HG03442 (cell line): Measurements from ENCODE around the gene KIAA1671.

Experiments used
- ATAC-seq: cut with Tn5 transposase; IDR thresholded peaks from one replicate; pipeline ENCODE4 v1.9.1; 2021; ENCODE audit warnings: mild to moderate bottlenecking, moderate library complexity; ENCODE audit not compliant: unreplicated experiment

The KIAA1671 gene

DNA sequence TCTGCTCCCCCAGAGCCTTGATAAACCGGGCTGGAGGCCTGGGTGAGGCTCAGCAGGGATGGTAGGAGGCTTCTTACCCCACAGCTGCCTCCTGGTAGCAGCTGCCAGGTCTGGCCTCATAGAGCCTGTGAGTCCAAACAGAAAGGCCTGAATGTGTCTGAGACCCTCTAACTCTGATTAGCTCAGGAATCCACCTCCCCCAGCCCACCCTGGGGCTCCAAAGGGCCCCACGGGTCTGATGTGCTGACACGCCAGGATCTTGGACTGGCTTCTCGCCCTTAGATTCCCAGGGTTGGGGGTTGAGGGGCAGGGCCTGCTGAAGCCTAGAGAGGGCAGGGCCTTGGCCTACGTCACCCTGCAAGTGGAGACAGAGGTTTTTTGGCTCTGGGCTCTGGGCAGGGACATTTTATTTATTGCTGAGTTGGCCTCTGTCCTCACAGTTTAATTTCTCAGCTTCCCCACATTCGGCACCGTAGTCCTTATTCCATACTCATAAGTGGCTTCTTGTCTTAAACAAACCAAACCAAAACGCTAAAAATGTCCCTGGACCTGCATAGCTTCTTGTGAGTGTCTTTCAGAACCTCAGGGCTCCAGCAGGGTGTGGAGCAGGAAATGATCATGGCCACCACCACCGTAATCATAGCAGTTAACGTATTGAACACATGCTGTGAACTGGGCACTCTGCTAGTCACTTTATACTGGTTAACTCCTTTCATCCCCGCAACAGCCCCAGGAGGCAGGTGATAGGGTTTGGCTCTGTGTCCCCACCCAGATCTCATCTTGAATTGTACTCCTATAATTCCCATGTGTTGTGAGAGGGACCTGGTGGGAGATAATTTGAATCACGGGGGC is 25.1 kb downstream of the KIAA1671 start:
- no peak for ATAC-seq

DNA sequence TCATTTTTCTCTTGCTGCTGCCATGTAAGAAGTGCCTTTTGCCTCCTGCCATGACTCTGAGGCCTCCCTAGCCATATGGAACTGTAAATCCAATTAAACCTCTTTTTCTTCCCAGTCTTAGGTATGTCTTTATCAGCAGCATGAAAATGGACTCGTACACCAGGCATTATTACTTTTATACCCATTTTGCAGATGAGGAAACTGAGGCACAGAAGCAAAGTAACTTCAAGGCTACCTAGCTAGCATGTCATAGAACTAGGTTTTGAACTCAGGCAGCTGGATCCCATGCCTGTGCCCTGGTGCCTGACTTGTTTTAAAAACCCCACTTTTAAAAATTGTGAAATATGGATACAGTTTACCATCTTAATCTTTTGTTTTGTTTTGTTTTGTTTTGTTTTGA is 25.8 kb downstream of the KIAA1671 start:
- ATAC-seq, result no peak

DNA sequence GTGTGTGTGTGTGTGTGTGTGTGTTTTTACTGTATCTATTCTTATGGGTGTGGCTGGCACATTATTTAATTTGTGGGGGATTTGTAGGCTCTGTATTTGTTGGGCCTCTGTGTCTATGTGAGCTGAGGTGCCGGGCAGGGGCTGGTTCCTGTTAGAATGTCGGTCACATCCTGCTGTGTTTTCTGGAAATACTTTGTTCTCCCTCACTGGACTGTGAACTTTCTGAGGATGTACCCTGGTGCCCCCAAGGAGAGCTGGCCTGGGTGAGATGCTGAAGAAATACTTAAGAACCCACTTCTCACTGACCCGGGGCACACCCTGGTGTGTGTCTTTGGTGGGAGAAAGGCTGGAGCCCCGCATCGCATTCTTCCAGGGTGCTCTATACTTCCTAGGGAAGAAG is 28.6 kb downstream of the KIAA1671 start:
- ATAC-seq, result no peak

DNA sequence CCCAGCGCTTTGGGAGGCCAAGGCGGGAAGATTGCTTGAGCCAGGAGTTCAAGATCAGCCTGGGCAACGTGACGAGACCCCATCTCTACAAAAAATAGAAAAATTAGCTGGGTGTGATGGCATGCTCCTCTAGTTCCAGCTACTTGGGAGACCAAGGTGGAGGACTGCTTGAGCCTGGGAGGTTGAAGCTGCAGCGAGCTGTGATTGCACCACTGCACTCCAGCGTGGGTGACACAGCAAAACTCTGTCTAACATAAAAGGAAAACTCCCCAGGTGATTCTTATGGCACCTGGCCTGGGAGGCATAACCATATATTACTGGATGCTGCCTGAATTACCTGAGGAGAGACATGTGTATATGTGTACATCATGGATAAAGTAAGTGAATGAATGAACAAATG is 29.1 kb downstream of the KIAA1671 start:
- no peak for ATAC-seq

DNA sequence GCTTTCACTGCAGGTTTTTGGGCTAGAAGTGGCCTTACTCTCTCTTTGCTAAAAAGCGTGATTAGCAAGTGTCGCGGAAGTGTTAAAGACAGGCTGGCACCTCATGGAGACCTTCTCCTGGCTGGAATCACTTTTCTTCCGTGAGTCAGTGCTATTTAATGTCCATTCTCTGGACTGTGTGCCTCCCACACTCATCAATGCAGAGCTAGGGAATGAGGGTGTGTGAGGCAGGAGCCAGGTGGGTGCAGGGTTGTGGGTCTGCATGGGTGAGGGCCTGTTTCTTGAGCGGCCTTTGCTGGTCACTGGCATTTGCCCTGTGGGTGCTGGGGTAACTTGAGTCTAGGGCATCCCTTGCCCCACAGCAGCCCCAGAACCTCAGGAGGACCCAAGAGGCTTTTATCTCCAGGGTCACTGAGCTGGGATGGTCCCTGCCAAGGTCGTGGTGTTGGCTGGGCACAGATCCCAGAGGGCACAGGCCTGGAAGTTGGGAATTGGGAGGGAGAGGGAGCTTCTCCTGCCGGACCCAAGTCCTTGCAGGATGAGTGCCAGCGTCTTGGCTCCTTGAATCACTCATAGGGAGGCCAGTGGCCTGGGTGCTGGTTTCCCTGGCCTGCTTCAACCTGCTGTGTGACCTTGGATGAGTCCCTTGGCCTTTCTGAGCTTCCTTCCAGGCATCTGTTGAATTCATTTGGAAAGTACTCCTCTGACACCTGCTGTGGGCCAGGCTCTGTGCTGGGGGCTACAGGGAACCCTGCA is 30.0 kb downstream of the KIAA1671 start:
- ATAC-seq, result no peak

DNA sequence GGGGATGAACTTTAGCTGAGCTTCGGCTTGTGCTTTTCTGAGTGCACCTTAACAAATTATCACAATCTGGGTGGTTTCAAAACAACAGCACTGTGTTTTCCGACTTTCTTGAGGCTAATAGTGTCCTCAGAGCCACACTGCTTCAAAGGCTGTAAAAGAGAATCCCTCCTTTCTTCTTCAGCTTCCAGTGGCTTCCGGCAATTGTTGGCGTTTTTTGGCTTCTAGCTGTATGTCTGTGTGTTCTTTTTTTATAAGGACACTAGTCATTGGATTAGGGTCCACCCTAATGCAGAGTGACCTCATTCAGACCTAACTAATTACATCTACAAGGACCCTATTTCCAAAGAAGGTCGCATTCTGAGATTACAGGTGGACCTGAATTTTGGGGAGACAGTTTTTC is 30.6 kb downstream of the KIAA1671 start:
- no peak for ATAC-seq

DNA sequence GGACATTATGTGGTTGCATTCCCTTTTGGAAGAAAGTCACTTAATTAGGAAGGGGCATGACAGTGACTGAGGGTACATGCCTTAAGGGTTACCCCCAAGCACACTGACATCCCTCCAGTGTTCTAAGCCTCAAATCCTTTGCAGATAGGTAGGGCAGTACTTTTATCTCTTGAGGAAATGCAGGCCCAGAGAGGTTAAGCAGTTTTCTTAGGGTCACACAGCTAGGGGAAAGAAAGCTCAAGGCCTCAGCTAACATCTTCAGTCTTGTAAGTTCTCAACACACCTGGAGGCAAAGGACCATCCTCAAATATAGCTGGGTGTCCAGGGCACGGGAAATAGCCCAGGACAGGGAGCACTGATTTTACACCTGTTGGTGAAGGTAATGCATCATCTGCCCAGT is 31.6 kb downstream of the KIAA1671 start:
- no peak for ATAC-seq

DNA sequence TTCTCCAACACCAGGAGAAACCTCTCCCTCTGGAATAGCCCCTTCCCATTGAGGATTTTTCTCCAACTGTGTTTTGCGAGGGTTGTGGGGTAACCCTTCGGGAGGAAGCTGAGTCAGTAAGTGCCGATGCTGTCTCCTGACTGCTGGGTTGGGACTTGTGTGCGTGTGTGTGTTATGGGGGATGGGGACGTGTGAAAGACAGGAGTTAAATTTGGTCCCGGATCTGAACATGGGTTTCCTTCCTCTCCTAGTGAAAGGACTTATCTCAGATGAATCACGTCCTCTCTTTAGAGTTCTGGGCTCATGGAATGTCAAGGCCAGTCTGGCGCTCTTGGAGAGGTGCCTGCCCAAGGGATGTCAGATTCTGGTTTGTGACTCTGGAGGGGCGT is 33.3 kb downstream of the KIAA1671 start:
- ATAC-seq, result no peak

DNA sequence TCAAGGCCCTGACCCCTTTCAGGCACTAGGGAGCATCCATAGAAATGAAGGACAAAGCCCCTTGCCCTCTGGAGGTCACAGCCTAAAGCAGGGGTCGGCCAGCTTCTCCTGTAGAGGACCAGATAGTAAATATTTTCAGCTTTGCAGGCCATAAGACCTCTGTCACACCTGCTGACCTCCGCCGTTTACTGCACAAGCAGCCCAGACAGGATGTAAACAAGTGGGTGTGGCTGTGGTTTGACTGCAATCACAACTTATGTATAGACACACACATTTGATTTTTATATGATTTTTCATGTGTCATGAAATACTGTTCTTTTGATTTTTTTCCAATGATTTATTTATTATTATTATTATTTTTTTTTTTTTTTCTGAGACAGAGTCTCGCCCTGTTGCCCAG is 34.3 kb downstream of the KIAA1671 start:
- no peak for ATAC-seq

DNA sequence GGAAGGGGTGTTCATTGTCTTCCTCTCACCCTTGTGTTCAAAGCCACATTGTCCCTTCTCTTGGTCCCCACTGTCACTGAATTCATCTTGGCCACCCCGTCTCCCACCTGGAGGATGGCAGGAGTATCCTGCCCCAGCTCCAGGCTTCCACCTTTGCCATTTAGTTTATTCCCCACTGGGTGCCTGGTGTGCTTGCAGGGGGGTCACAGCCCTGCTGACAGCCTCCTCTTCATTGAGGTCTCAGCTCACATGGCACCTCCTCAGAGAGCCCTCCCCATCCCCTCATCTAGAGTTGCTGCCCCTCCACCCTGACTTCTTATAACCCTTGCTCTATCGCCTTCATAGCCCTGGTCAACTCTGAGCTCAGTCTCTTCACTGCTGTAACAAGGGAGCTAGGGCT is 36.6 kb downstream of the KIAA1671 start:
- ATAC-seq, result no peak

DNA sequence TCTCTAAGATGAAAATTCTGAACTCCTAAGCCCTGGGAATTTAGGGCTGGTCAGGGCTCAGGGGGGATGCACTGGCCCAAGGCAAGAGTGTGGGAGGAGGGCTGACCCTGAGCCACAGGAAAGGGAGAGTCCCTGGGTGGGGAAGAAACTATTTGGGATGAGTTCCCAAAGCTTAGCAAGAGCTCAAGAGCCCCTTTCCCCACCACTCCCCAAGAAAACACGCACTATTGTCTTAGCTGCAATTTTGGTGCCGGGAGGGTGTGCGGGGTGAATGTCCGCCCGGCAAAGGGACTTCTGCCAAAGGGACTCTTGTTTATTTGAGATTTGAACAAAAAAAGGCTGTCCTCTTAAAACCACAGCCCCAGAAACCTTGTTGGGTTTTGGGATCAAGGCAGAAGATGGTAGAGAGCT is 37.0 kb downstream of the KIAA1671 start:
- ATAC-seq, result no peak

DNA sequence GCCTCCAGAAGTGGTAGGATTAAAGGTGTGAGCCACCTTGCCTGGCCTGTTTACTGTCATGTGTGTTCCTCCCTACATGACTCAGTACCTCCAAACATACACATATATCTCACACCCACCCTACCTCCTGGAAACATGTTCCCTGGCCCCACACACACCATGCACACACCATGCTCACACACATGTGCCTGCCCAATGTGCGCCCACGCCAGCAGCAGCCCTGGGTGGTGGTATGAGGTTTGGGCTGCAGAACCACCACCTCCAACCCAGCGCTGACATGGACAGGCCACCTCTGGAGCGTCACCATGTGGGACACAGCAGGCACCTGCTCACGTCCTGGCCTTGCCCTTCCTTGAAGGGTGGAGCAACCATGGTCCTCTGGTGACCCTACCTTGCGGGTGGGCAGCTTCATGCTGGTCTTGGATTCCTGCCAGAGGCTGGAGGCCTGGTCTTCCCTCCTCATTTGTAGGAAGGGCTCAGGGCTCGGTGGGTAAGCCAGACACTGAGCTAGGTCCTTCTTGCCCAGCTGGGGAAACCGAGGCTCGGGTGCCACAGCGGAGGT is 37.9 kb downstream of the KIAA1671 start:
- ATAC-seq, result no peak

DNA sequence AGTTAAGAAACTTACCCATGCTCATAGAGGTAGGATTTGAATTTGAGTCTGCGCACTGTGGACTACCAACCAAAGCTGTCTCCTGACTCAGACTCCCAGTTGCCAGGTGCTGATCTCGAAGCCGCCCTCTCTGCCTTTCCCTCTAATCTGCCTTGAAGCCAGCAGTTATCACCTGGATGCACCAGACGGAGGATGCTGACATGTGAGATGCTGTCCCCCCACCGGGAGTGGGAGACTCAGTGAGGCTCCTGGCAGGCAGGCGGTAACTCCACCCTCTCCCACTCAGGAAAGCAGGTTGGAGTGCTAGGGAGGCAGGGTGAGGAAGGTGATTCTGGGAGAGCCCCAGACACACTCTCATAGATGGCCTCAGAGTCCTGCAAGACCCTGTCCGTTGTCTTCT is 40.4 kb downstream of the KIAA1671 start:
- no peak for ATAC-seq

DNA sequence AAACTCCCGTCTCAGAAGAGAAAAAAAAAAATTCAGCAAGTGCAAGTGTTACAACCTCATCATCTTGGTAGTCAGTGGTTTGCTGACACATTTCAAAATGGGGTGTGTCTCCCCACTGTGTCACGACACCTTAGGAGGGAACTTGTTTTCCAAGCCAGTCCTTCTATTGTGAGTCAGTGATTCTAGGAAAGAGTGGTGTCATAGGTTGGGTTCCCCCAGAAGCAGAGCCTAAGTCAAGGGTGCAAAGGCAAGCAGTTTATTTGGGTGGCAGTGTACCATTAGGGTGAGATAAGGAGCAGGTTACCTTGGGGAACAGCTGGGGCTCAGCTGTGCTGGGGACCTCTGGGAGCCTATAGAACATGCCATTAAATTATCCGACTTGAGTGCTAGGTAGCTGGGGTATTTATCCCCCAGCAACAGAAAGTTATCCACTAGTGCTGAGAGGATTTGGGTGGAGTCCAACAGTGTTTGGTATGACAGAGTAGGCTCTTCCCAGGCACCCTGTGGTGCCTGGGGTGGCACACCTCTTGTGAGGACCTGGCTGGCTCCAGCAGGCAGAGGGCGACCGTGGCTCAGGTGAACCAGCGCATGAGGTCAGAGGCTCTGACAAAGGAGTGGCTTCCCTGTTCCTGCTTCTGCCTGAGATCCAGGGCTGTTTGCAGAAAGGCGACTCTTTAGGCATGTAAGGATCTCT is 41.7 kb downstream of the KIAA1671 start:
- no peak for ATAC-seq

DNA sequence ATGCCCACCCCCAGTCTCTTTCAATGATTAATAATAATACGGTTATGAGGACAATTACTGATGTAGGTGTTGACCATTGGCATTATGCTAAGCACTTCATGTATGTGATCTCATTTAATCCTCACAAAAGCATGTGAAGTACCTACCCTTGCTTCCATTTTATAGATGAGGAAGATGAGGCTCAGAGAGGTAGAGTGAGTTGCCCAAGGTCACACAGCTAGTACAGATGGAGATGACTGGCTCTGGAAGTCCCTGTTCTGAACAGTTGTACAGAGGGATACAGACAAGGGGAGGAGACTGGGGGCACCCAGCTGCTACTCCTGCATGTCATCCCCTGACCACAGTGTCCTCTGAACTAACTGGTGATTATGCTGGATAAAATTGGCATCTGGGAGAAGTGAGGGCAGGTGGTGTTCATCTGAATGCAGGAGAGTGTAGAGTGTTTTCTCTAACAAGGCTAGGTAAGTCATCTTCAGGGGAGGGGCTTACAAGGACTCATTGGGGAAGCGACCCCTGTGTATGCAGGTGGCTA is 43.2 kb downstream of the KIAA1671 start:
- ATAC-seq, result no peak

DNA sequence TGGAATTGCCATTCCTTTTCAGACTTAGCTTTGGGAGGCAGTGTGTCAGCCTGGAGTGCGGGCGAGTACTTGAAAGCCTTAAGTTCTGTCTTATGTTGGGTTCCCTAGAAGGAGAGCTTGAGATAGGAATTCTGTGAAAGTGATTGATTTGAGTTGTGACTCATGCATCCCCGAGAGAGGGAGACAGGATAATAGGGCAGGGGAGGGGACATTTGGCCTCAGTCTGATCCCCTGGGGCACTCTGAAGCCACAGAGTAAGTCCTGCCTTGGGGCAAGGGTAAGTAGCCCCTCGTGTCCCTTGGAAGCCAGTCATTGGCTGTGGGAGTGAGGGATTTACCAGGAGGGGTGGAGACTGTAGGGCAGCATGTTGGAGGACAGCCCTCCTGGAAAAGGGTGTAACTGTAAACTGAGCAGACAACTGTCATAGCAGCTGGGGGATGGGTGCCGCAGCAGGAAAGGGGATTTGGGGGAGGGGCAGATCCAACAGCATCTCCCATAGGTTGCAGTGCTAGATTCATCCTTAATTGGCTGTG is 44.0 kb downstream of the KIAA1671 start:
- no peak for ATAC-seq

DNA sequence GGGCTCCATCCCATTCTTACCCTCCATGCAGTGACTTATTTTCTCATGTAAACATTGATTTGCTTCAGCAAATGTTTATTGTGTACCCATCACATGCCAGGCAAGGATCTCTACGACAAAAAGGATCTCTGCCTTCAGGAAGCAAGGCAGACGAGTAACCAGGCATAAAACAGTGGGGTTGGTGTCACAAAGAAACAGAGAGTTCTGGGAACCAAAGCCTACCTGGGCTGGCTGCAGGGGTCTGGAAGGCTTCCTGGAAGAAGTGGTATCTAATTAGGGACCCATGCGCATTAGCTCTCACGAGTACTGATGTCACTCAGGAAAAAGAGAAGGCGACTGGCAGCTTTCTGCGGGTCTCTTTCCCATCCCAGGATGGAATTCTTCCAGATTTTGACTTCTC is 44.5 kb downstream of the KIAA1671 start:
- no peak for ATAC-seq

DNA sequence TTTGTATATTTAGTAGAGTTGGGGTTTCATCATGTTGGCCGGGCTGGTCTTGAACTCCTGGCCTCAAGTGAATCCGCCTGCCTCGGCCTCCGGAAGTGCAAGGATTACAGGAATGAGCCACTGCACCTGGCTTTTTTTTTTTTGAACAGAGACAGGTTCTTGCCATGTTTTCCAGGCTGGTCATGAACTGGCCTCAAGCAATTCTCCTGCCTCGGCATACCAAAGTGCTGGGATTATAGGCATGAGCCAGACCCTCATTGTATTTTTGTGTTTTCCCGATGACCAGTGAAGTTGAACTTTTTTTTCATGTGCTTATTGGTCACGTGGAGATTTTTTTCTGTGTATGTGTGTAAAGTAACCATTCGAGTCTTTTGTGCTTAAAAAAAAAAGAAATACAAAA is 48.2 kb downstream of the KIAA1671 start:
- no peak for ATAC-seq

DNA sequence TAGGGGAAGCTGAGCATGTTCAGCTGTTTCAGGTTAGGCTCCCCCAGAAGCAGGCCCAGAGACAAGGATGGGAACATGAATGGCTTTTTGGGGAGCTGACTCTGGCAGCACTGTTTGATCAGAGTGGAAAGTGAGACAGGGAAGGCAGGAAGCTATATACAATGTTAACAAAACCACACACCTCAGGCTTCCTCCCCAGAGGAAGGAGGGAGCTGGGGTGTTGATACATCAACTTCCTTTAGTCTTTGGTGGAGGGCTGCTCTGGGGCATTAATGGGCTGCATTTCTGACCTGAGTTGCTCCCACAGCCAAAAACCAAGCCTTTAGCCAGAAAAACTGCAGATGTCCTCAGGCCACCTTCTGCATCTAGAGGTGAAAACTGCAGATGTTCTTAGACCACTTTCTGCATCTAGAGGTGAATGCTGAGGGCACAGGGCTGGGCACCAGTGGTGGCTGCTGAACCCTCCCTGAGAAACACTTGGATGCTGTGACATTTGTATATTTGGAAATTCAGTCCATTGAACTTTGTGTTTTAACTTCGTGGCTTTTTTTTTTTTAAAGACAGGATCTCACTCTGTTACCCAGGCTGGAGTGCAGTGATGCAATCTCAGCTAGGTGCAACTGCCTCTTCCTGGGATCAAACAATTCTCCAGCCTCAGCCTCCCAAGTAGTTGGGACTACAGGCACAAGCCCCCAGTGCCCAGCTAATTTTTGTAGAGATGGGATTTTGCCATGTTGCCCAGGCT is 49.9 kb downstream of the KIAA1671 start:
- ATAC-seq, result no peak

DNA sequence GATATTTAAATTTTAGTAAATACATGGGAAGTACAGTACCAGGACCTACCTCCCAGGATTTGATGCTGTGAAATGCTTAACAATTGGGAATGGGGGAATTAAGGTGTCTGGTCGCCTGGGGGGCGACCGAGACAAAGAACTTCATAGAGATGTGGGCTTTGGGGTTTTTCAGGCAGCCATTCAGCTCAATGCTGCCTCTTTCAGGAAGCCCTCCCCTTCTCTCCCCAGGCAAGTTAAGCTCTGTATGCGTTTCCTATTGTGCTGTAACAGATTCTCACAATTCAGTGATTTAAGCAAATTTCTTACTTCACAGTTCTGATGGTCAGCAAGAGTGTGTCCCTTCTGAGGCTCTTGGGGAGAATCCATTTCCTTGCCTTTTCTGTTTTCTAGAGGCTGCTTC is 53.8 kb downstream of the KIAA1671 start:
- ATAC-seq, result no peak
